Calu3 (cell line): ENCODE measurements around the gene ZNF165. TPM values are rescaled to one million over a fixed set of nuclear protein-coding genes. Genes with fewer than 3 reads are reported as not detected.
A peak's percentile ranks its signal among the peaks of the same experiment; 100 is the strongest.

Experiments used
- BruUV-seq: library from RNA; stranded (reverse); fragments of 400-500 nt; replicated peaks from 2 replicates; lab custom pipeline; 2021; lab: Mats Ljungman, UMichigan
- CTCF ChIA-PET: fragments of 300-600 bp; sonication (Branson Sonifier 250); formaldehyde crosslinking; loops from one replicate; lab custom pipeline; 2022; ENCODE audit warnings: antibody characterized with exemption; lab: Charles Lee
- DNase-seq: peaks from one replicate; pipeline ENCODE4 v3.0.0; 2022
- H3K27ac Mint-ChIP-seq: one replicate; pipeline ENCODE4 v1.8.0; 2022; ENCODE audit warnings: mixed read lengths; ENCODE audit not compliant: unreplicated experiment
- H3K27me3 Mint-ChIP-seq: one replicate; pipeline ENCODE4 v1.8.0; 2022; ENCODE audit warnings: mixed read lengths; ENCODE audit not compliant: unreplicated experiment
- H3K36me3 Mint-ChIP-seq: one replicate; pipeline ENCODE4 v1.8.0; 2022; ENCODE audit warnings: mild to moderate bottlenecking, moderate library complexity, mixed read lengths; ENCODE audit not compliant: insufficient read depth, unreplicated experiment
- H3K4me1 Mint-ChIP-seq: one replicate; pipeline ENCODE4 v1.8.0; 2022; ENCODE audit warnings: mild to moderate bottlenecking, low read depth, mixed read lengths; ENCODE audit not compliant: unreplicated experiment
- H3K4me3 Mint-ChIP-seq: one replicate; pipeline ENCODE4 v1.8.0; 2022; ENCODE audit warnings: mild to moderate bottlenecking, low read depth, moderate library complexity, mixed read lengths; ENCODE audit not compliant: unreplicated experiment
- H3K9me3 Mint-ChIP-seq: one replicate; pipeline ENCODE4 v1.8.0; 2022; ENCODE audit warnings: low read depth, mixed read lengths; ENCODE audit not compliant: unreplicated experiment
- CTCF ChIP-seq: fragments of 200-600 bp; IDR thresholded peaks from one replicate; pipeline ENCODE4 v1.8.0; 2022; ENCODE audit warnings: antibody characterized with exemption; ENCODE audit not compliant: unreplicated experiment
- intact Hi-C: fragments of 100-400 bp; cut with micrococcal nuclease; formaldehyde crosslinking; loops from one replicate; pipeline ENCODE4 v1.10.0; 2022; ENCODE audit not compliant: unreplicated experiment
- total RNA-seq: library from RNA; stranded (reverse); gene quantifications from 2 replicates; pipeline ENCODE4 v1.2.3, GENCODE V29; 2022

The ZNF165 gene
- total RNA-seq, 1 experiment from 2014 or later: 6.3 TPM

GRCh38 chr6:28124350-28124970 lies 44.1 kb downstream of the ZNF165 start, which contains the start of gene ZSCAN16:
ZSCAN16 (plus strand) TSS chr6:28124609; CDS start chr6:28125444, 835 bp downstream.
- TF ChIP-seq CTCF: no peak
- H3K27me3 Mint-ChIP-seq: no peaks in the 10 kb centered on the region
- peak; percentile 91 for DNase-seq
- peak within 1 kb of the TSS; percentile 85 for H3K4me3 Mint-ChIP-seq
- BruUV-seq: no TSS peak
- H3K27ac Mint-ChIP-seq: peak within 1 kb of the TSS; percentile 48
- intact Hi-C loops: loop anchor here (1.0 to 10.0 kb wide), 3 partner anchors 17 to 460 kb away; partner anchors contain the start of gene ZKSCAN8
- H3K9me3 Mint-ChIP-seq: no peaks in the 10 kb centered on the region
- H3K4me1 Mint-ChIP-seq: peaks cover 22% of the 10 kb centered on the region
- CTCF ChIA-PET: interaction anchor here (1.1 to 3.0 kb wide), 3 partner anchors 17 to 232 kb away, joined by 4 to 13 read pairs (median 6); partner anchors contain the start of gene ZKSCAN8
- H3K36me3 Mint-ChIP-seq: peaks cover 19% of the 10 kb centered on the region

GRCh38 chr6:28124971-28125353 lies 44.6 kb downstream of the ZNF165 start:
- H3K4me3 Mint-ChIP-seq: peak overlapping the region; percentile 85
- BruUV-seq: TSS peak; percentile 52
- intact Hi-C loops: loop anchor here (1.0 to 10.0 kb wide), 3 partner anchors 16 to 460 kb away; partner anchors contain the start of gene ZKSCAN8

DNA sequence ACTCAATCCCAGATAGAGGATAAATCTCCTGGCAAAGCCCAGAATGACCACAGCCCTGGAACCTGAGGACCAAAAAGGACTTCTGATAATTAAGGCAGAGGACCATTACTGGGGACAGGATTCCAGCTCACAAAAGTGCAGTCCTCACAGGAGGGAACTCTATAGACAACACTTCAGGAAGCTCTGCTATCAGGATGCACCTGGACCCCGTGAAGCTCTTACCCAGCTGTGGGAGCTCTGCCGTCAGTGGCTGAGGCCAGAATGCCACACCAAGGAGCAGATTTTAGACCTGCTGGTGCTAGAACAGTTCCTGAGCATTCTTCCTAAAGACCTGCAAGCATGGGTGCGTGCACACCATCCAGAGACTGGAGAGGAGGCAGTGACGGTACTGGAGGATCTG lies 45.0 kb downstream of the ZNF165 start:
- intact Hi-C loops: loop anchor here (10.0 kb wide), 1 partner anchor 459 kb away; a partner anchor contains a TSS
- H3K27me3 Mint-ChIP-seq: no peaks in the 10 kb centered on the region
- peak overlapping the region; percentile 48 for H3K27ac Mint-ChIP-seq
- no peak for DNase-seq
- H3K36me3 Mint-ChIP-seq: peaks cover 25% of the 10 kb centered on the region
- H3K9me3 Mint-ChIP-seq: no peaks in the 10 kb centered on the region
- CTCF ChIA-PET: interaction anchor here (3.0 kb wide), 1 partner anchor 16 kb away, joined by 13 read pairs; the partner anchor contains the start of gene ZKSCAN8
- no peak for TF ChIP-seq CTCF
- H3K4me1 Mint-ChIP-seq: peaks cover 22% of the 10 kb centered on the region
- peak overlapping the region; percentile 85 for H3K4me3 Mint-ChIP-seq
- BruUV-seq: no TSS peak

More at GRCh38 chr6:28124971-28125353, 44.6 kb downstream of the ZNF165 start:
- Mint-ChIP-seq H3K9me3 (no peaks in the 10 kb centered on the region), H3K36me3 (peaks cover 22% of the 10 kb centered on the region), H3K4me1 (peaks cover 22% of the 10 kb centered on the region), H3K27ac (peak overlapping the region; percentile 48), H3K27me3 (no peaks in the 10 kb centered on the region)
- no peak for DNase-seq
- CTCF ChIA-PET: interaction anchor here (1.1 to 3.0 kb wide), 3 partner anchors 17 to 231 kb away, joined by 4 to 13 read pairs (median 6); partner anchors contain the start of gene ZKSCAN8
- TF ChIP-seq CTCF: no peak

GRCh38 chr6:28134015-28134414 lies 53.6 kb downstream of the ZNF165 start:
- peak; percentile 40 for DNase-seq
- Mint-ChIP-seq H3K4me3 (no peak overlapping the region), H3K9me3 (no peaks in the 10 kb centered on the region), H3K4me1 (peaks cover 23% of the 10 kb centered on the region), H3K27ac (no peak overlapping the region), H3K36me3 (peaks cover 32% of the 10 kb centered on the region), H3K27me3 (no peaks in the 10 kb centered on the region)
- peak; percentile 26 for TF ChIP-seq CTCF
- CTCF ChIA-PET: no interaction called here
- intact Hi-C loops: no loop called here
- no TSS peak for BruUV-seq
